ENCODE results near the gene SPDYA.

SPDYA gene

DNA sequence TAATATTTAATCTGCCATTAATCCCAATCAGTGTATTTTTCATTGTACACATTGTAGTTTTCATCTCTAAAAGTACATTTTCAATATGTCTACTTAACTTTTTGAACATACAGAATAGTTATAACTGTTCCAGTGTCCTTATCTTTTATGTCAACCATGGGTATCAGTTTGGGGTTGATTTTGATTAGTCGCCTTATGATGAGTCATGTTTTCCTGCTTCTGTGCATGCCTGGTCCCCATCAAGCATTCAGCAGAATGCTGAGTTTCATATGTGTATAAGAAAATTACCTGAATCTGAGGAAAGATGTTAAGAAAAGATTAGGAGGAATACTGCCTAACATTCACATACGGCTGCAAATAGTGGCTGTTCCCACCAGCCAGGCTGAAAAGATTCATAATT, 17.7 kb downstream of the SPDYA start:
- intact Hi-C loops (cut with DNase I; ENCODE audit: low total_unique reads), result no loop called here
- TF ChIP-seq, protein P1, sequence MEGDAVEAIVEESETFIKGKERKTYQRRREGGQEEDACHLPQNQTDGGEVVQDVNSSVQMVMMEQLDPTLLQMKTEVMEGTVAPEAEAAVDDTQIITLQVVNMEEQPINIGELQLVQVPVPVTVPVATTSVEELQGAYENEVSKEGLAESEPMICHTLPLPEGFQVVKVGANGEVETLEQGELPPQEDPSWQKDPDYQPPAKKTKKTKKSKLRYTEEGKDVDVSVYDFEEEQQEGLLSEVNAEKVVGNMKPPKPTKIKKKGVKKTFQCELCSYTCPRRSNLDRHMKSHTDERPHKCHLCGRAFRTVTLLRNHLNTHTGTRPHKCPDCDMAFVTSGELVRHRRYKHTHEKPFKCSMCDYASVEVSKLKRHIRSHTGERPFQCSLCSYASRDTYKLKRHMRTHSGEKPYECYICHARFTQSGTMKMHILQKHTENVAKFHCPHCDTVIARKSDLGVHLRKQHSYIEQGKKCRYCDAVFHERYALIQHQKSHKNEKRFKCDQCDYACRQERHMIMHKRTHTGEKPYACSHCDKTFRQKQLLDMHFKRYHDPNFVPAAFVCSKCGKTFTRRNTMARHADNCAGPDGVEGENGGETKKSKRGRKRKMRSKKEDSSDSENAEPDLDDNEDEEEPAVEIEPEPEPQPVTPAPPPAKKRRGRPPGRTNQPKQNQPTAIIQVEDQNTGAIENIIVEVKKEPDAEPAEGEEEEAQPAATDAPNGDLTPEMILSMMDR (IDR thresholded peaks at IDR 0.05), result no peak
- no peaks in the 10 kb centered on the region for H3K27me3 ChIP-seq
- H3K9me3 ChIP-seq, result no peaks in the 10 kb centered on the region
- no peaks in the 10 kb centered on the region for H3K4me1 ChIP-seq
- H3K4me3 ChIP-seq, result no peak overlapping the region
- DNase-seq, result no peak
- H3K27ac ChIP-seq, result no peak overlapping the region
- no peaks in the 10 kb centered on the region for H3K36me3 ChIP-seq

DNA sequence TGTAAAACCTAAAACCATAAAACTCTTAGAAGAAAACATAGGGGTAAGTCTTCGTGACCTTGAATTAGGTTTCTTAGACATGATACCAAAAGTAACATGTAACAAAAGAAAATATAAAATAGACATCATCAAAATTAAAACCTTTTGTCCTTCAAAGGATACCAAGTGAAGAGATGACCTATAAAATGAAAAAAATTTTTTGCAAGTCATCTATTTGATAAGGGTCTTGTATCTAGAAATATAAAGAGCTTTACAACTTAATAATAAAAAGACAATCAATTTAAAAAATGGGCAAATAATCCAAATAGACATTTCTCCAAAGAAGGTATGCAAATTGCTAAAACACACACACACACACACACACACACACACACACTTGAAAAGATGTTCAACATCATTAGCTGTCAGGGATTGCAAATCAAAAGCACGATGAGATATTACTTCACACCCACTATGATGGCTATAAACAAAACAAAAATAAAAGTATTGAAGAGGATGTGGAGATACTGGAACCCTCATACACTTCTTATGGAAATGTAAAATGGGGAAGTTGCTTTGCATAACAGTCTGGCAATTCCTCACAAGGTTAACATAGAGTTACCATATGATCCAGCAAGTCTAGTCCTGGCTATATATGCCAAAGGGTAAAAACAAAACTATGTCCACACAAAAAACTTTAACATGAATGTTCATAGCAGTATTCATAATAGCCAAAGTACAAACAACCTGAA, 23.3 kb downstream of the SPDYA start:
- TF ChIP-seq, protein P1 (IDR thresholded peaks at IDR 0.05), result no peak
- intact Hi-C loops (cut with DNase I; ENCODE audit: low total_unique reads), result no loop called here
- DNase-seq, result no peak

DNA sequence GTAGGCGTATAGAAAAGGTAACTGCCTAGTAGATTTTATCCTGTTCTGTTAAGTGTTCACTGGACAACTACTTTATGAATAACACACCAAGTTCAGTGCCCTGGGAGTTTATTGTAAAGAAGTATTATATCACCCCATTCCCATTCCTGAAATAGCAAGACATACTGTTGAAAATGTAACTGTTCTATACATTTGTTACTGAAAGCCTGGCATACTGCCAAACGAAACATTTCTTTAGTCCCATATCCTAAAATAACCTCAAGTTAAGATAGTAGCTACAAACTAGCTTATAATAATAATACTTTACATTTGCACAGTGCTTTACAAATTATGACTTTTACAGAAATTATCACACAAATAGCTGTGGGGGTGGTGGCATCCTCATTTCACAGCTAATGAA, 25.1 kb downstream of the SPDYA start:
- intact Hi-C loops (cut with DNase I; ENCODE audit: low total_unique reads), result no loop called here
- Histone ChIP-seq H3K36me3 (no peaks in the 10 kb centered on the region), H3K4me1 (no peaks in the 10 kb centered on the region), H3K9me3 (no peaks in the 10 kb centered on the region), H3K27ac (no peak overlapping the region), H3K27me3 (no peaks in the 10 kb centered on the region), H3K4me3 (no peak overlapping the region)
- no peak for DNase-seq
- TF ChIP-seq, protein P1 (IDR thresholded peaks at IDR 0.05), result no peak

More for the DNA sequence above, 23.3 kb downstream of the SPDYA start:
- H3K27me3 ChIP-seq, result no peaks in the 10 kb centered on the region
- H3K9me3 ChIP-seq, result no peaks in the 10 kb centered on the region
- no peak overlapping the region for H3K27ac ChIP-seq
- H3K36me3 ChIP-seq, result no peaks in the 10 kb centered on the region
- no peak overlapping the region for H3K4me3 ChIP-seq
- no peaks in the 10 kb centered on the region for H3K4me1 ChIP-seq

DNA sequence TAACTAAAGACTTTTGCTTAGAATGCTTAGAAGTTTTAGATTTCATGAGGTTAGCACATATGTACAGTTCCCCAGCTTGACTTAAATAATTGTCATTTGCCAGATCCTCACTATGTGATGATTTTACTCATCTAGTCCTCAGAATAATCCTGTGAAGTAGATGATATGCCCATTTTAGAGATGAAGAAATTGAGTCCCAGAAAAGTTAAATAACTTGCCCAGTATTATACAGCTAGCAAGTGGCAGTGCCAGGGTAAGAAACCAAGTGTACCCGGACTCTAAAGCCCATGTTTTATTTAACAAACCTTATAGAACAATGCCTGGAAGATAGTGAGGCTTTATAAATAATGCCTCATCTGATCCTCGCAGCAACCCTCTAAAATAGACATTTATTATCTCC, 28.3 kb downstream of the SPDYA start:
- TF ChIP-seq, protein P1 (IDR thresholded peaks at IDR 0.05), result no peak
- DNase-seq, result no peak
- Histone ChIP-seq H3K9me3 (no peaks in the 10 kb centered on the region), H3K27ac (no peak overlapping the region), H3K4me3 (no peak overlapping the region), H3K36me3 (no peaks in the 10 kb centered on the region), H3K4me1 (no peaks in the 10 kb centered on the region), H3K27me3 (no peaks in the 10 kb centered on the region)
- intact Hi-C loops (cut with DNase I; ENCODE audit: low total_unique reads), result no loop called here

DNA sequence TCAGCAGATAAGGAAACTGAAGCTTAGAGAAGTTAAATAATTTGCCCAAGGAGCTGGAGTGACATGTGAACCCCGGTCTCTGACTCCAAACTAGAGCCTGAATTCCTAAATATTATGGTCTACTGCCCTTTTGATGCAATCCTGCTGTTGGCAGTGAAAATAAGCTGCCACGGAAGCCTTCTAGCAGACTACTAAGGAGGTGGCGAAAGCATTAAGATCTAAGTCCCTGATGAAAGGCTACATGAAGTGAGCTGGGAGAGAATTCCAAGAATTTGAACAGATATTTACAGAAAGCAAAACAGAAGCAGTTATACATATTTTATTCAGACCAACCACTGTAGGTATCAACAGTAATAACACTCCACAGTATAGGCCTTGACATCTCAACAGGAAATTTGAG, 31.4 kb downstream of the SPDYA start:
- no peaks in the 10 kb centered on the region for H3K27me3 ChIP-seq
- H3K4me1 ChIP-seq, result no peaks in the 10 kb centered on the region
- no peaks in the 10 kb centered on the region for H3K9me3 ChIP-seq
- intact Hi-C loops (cut with DNase I; ENCODE audit: low total_unique reads), result no loop called here
- H3K36me3 ChIP-seq, result peaks cover 0 to 8% (median 5%) of the 10 kb centered on the region in 3 donors
- no peak overlapping the region for H3K27ac ChIP-seq
- no peak for DNase-seq
- TF ChIP-seq, protein P1 (IDR thresholded peaks at IDR 0.05), result no peak
- H3K4me3 ChIP-seq, result no peak overlapping the region

All from tibial artery (tissue), 4 donors.